HepG2 (cell line): ENCODE data around the gene CLDN3. TPM values are rescaled to one million over a fixed set of nuclear protein-coding genes. Genes with fewer than 3 reads are reported as not detected.

Experiments
- GFI1 ChIP-seq: sonication (generic); formaldehyde crosslinking; IDR thresholded peaks from 2 replicates; pipeline ENCODE4 v1.5.0; 2020; ENCODE audit warnings: missing genetic modification reagents, mild to moderate bottlenecking, borderline replicate concordance
- MAZ ChIP-seq, 2 experiments: sonication (generic) in 1 of 2; formaldehyde crosslinking in 1 of 2; IDR thresholded peaks; 2 replicates each; pipeline versions ENCODE4 v1.5.0 to v1.6.1; 2012 to 2020; ENCODE audit warnings: low read depth in 2 of 2, mild to moderate bottlenecking in 2 of 2, borderline replicate concordance in 1 of 2, improper control_type of control experiment in 1 of 2, low read length in 1 of 2, missing genetic modification reagents in 1 of 2, moderate library complexity in 1 of 2
- NR2F1 ChIP-seq, 2 experiments: fragments of 450-650 bp in 1 of 2; formaldehyde crosslinking in 1 of 2; IDR thresholded peaks; 2 replicates each; pipeline versions ENCODE4 v1.5.0 to v1.6.1; 2016 to 2020; ENCODE audit warnings: mild to moderate bottlenecking in 1 of 2, missing compliant biosample characterization in 1 of 2, missing genetic modification reagents in 1 of 2, moderate library complexity in 1 of 2
- RAD51 ChIP-seq: fragments of 450-650 bp; IDR thresholded peaks from 2 replicates; pipeline ENCODE4 v1.6.1; 2016; ENCODE audit warnings: borderline replicate concordance
- RXRA ChIP-seq: sonication (generic); formaldehyde crosslinking; IDR thresholded peaks from 2 replicates; pipeline ENCODE4 v1.5.1; 2020; ENCODE audit warnings: missing genetic modification reagents
- SNRNP70 ChIP-seq: fragments of 200-400 bp; formaldehyde crosslinking; IDR thresholded peaks from 2 replicates; pipeline ENCODE4 v1.6.1; 2017; ENCODE audit warnings: mild to moderate bottlenecking, low read depth, low read length, moderate library complexity
- ZEB1 ChIP-seq: IDR thresholded peaks from 2 replicates; pipeline ENCODE4 v1.6.1; 2012; ENCODE audit warnings: mild to moderate bottlenecking, low read depth, inconsistent platforms; ENCODE audit not compliant: insufficient replicate concordance
- ZNF33B ChIP-seq: sonication (generic); formaldehyde crosslinking; IDR thresholded peaks from 2 replicates; pipeline ENCODE4 v1.5.1; 2020; ENCODE audit warnings: mild to moderate bottlenecking, missing genetic modification reagents
- ZNF563 ChIP-seq: sonication (generic); formaldehyde crosslinking; IDR thresholded peaks from 2 replicates; pipeline ENCODE4 v1.8.0; 2022; ENCODE audit warnings: mild to moderate bottlenecking, moderate library complexity, missing genetic modification reagents
- polyA plus RNA-seq, 8 experiments: library from polyadenylated mRNA; depleted of rRNA in 3 of 8; stranded (reverse) in 7 of 8; unstranded in 1 of 8; fragments of >200 nt; fragmentation: Illumina TruSeq in 4 of 8; extraction: Trizol in 4 of 8; gene quantifications; 2 replicates each; pipeline versions ENCODE4 v1.2.1 to v1.2.3, GENCODE V29; 2011 to 2016; ENCODE audit warnings: low read depth in 4 of 8, missing spikeins in 1 of 8, mixed read lengths in 1 of 8; ENCODE audit not compliant: insufficient read depth in 1 of 8
- total RNA-seq, 5 experiments: library from RNA; depleted of rRNA; stranded (reverse); fragments of >200 nt; fragmentation: Illumina TruSeq; extraction: Trizol; gene quantifications; 2 replicates each; pipeline ENCODE4 v1.2.3, GENCODE V29; 2016; ENCODE audit warnings: low read depth in 1 of 5
- TF ChIP-seq, protein P1 (sequence below): sonication (generic); formaldehyde crosslinking; IDR thresholded peaks from 2 replicates; pipeline ENCODE4 v1.4.0; 2020; ENCODE audit warnings: low read depth, missing genetic modification reagents
- TF ChIP-seq, protein P2 (sequence below): sonication (generic); formaldehyde crosslinking; IDR thresholded peaks from 2 replicates; pipeline ENCODE4 v1.5.1; 2020; ENCODE audit warnings: mild to moderate bottlenecking, missing genetic modification reagents
- TF ChIP-seq, protein P3 (sequence below): sonication (generic); formaldehyde crosslinking; IDR thresholded peaks from 2 replicates; pipeline ENCODE4 v1.4.0; 2020; ENCODE audit warnings: missing genetic modification reagents, borderline replicate concordance
- TF ChIP-seq, protein P4 (sequence below): sonication (generic); formaldehyde crosslinking; IDR thresholded peaks from 2 replicates; pipeline ENCODE4 v1.8.0; 2023; ENCODE audit warnings: mild to moderate bottlenecking, missing genetic modification reagents

Gene CLDN3
- total and polyA plus RNA-seq, 2 of the 13 experiments (the other 11 are each of a cell fraction or from before 2014, with no cell fraction given), result 0.31 to 0.51 TPM

DNA sequence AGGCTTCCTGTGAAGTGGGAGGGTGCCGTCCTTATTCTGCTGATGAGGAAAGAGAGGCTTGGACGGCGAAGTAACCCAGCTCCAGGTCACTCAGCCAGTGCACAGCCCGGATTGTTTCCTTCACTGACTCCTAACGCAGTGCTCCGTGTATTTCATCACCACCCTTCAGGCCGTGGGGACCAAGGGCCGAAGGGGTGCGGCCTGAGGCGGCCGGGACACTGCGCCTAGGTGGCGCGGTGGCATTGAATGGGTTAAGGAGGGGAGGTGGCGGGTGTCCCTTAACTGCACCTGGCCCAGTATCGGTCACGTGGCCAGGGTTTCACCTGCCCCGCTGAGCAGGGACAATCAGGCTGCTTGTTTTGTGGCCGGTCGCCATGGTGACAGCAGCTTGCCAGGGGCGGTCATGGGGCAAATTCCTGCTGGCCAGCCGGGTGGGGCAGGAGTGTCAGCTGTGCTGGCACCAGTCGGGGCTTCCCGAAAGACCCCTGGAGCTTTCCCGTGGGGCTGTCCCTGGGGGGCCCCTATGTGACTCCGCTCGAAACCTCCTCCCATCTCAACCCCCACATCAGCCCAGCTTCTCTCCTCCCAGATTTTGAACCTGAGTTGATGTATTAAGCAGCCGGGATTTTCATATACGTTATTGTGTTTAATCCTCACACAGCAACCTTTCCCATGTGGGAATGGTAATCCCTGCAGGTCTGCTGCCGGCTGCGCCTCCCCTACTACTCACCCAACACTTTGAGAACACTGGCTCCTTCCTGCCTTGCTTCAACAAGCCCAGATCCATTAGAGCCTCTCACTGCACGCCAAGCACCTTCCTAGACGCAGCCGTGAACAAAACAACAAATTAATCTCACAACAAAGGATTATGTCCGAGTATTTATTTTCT lies 27.1 kb downstream of the CLDN3 start (continued):
- TF ChIP-seq, protein P1, sequence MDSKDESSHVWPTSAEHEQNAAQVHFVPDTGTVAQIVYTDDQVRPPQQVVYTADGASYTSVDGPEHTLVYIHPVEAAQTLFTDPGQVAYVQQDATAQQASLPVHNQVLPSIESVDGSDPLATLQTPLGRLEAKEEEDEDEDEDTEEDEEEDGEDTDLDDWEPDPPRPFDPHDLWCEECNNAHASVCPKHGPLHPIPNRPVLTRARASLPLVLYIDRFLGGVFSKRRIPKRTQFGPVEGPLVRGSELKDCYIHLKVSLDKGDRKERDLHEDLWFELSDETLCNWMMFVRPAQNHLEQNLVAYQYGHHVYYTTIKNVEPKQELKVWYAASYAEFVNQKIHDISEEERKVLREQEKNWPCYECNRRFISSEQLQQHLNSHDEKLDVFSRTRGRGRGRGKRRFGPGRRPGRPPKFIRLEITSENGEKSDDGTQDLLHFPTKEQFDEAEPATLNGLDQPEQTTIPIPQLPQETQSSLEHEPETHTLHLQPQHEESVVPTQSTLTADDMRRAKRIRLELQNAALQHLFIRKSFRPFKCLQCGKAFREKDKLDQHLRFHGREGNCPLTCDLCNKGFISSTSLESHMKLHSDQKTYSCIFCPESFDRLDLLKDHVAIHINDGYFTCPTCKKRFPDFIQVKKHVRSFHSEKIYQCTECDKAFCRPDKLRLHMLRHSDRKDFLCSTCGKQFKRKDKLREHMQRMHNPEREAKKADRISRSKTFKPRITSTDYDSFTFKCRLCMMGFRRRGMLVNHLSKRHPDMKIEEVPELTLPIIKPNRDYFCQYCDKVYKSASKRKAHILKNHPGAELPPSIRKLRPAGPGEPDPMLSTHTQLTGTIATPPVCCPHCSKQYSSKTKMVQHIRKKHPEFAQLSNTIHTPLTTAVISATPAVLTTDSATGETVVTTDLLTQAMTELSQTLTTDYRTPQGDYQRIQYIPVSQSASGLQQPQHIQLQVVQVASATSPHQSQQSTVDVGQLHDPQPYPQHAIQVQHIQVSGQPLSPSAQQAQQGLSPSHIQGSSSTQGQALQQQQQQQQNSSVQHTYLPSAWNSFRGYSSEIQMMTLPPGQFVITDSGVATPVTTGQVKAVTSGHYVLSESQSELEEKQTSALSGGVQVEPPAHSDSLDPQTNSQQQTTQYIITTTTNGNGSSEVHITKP, result no peak
- TF ChIP-seq, protein P2, sequence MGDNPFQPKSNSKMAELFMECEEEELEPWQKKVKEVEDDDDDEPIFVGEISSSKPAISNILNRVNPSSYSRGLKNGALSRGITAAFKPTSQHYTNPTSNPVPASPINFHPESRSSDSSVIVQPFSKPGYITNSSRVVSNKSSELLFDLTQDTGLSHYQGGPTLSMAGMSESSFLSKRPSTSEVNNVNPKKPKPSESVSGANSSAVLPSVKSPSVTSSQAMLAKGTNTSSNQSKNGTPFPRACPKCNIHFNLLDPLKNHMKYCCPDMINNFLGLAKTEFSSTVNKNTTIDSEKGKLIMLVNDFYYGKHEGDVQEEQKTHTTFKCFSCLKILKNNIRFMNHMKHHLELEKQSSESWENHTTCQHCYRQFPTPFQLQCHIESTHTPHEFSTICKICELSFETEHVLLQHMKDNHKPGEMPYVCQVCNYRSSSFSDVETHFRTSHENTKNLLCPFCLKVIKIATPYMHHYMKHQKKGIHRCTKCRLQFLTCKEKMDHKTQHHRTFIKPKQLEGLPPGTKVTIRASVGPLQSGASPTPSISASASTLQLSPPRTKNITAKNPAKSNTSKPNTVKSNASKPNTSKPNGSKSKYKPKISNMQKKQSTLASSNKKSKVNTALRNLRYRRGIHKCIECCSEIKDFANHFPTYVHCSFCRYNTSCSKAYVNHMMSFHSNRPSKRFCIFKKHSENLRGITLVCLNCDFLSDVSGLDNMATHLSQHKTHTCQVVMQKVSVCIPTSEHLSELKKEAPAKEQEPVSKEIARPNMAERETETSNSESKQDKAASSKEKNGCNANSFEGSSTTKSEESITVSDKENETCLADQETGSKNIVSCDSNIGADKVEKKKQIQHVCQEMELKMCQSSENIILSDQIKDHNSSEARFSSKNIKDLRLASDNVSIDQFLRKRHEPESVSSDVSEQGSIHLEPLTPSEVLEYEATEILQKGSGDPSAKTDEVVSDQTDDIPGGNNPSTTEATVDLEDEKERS (CRISPR knock-in tag), result no peak
- peak; percentile 92 for TF ChIP-seq RAD51
- TF ChIP-seq GFI1 (CRISPR knock-in tag), result peak; percentile 41; the same call in 1 of the 2 replicates
- no peak for TF ChIP-seq SNRNP70
- TF ChIP-seq, protein P3, sequence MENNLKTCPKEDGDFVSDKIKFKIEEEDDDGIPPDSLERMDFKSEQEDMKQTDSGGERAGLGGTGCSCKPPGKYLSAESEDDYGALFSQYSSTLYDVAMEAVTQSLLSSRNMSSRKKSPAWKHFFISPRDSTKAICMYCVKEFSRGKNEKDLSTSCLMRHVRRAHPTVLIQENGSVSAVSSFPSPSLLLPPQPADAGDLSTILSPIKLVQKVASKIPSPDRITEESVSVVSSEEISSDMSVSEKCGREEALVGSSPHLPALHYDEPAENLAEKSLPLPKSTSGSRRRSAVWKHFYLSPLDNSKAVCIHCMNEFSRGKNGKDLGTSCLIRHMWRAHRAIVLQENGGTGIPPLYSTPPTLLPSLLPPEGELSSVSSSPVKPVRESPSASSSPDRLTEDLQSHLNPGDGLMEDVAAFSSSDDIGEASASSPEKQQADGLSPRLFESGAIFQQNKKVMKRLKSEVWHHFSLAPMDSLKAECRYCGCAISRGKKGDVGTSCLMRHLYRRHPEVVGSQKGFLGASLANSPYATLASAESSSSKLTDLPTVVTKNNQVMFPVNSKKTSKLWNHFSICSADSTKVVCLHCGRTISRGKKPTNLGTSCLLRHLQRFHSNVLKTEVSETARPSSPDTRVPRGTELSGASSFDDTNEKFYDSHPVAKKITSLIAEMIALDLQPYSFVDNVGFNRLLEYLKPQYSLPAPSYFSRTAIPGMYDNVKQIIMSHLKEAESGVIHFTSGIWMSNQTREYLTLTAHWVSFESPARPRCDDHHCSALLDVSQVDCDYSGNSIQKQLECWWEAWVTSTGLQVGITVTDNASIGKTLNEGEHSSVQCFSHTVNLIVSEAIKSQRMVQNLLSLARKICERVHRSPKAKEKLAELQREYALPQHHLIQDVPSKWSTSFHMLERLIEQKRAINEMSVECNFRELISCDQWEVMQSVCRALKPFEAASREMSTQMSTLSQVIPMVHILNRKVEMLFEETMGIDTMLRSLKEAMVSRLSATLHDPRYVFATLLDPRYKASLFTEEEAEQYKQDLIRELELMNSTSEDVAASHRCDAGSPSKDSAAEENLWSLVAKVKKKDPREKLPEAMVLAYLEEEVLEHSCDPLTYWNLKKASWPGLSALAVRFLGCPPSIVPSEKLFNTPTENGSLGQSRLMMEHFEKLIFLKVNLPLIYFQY (CRISPR knock-in tag), result no peak
- no peak for TF ChIP-seq ZNF563
- no peak for TF ChIP-seq ZNF33B (CRISPR knock-in tag)
- TF ChIP-seq, protein P4, sequence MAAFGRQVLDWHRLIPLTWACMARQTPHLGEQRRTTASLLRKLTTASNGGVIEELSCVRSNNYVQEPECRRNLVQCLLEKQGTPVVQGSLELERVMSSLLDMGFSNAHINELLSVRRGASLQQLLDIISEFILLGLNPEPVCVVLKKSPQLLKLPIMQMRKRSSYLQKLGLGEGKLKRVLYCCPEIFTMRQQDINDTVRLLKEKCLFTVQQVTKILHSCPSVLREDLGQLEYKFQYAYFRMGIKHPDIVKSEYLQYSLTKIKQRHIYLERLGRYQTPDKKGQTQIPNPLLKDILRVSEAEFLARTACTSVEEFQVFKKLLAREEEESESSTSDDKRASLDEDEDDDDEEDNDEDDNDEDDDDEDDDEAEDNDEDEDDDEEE (CRISPR knock-in tag), result no peak
- TF ChIP-seq ZEB1, result peak; percentile 95
- TF ChIP-seq NR2F1 (CRISPR knock-in tag; IDR thresholded peaks at IDR 0.05), result peak; percentile 59 to 91; a peak in 3 of 4 replicates
- TF ChIP-seq MAZ (IDR thresholded peaks at IDR 0.05; ENCODE audit: borderline replicate concordance, low read depth, low read length), result peak; percentile 35; the same call in 1 of the 2 replicates
- TF ChIP-seq MAZ (CRISPR knock-in tag; IDR thresholded peaks at IDR 0.05; ENCODE audit: low read depth), result no peak
- TF ChIP-seq RXRA (CRISPR knock-in tag), result peak; percentile 60; the same call in 1 of the 2 replicates
